ENCODE results near the gene PDIA6.

DNA sequence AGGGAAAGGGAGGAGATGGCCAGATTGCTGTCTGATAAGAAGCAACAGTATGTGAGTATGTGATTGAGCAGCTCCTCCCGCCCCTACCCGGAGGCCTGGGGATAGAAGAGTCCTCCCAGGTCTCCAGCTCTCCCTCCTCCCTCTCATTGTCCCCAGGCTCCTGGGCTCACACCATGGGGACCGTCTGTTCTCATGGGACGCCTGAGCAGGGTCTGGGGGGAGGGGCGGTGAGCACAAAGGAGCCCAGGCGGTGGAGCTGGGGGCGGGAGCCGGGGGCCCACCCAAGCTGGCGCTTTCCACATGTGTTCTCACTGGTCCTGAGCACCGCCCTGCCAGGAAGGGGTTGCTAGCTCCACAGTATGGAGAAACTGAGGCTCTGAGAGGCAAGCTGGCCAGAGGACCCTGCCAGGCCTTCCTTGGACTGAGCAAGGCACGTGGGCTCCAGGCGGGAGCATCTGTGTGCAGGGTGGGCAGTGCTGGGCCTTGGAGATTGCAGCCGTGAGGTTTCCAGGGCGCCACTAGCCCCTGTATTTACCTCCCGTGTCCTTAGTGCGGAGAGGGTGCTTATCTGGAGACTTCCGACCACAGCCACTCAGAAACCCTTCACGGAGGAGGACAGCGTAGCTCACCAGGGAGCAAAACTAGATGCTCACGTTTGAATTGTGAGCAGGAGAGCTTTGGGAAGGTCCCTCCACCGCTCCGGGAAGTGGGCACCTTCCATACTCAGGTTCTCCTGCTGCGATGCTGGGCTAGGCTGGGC, 37.4 kb downstream of the PDIA6 start:
- TF ChIP-seq CTCF (IDR thresholded peaks at IDR 0.05) (no peak), POLR2A (IDR thresholded peaks at IDR 0.05) (no peak)
